ENCODE results near the gene SEL1L3. TPM values are rescaled to one million over a fixed set of nuclear protein-coding genes. Genes with fewer than 3 reads are reported as not detected.

Gene SEL1L3
- total and polyA plus RNA-seq, 2 donors (not counting 3 experiments of a cell fraction or from before 2014, with no cell fraction given): 53.4 to 122 TPM

- no peaks in the 10 kb centered on the region for H3K9me3 ChIP-seq (replicated peaks; ENCODE audit: control insufficient read depth, insufficient read depth, low read length)
- H3K4me1 ChIP-seq (ENCODE audit: control insufficient read depth, extremely low read depth, insufficient read depth, low read length): no peaks in the 10 kb centered on the region
- H3K27ac ChIP-seq (ENCODE audit: insufficient read depth, low read depth, low read length): no peak overlapping the region
- DNase-seq (ENCODE audit: low read depth, low spot score) (no peak), FAIRE-seq (no peak)
- no peak overlapping the region for H3K4me3 ChIP-seq (replicated peaks in 1 of 3; ENCODE audit: insufficient read depth in 1 of 3, low read depth in 1 of 3, low read length in 3 of 3)
- H3K36me3 ChIP-seq (ENCODE audit: control insufficient read depth in 2 of 2, extremely low read depth in 1 of 2, insufficient read depth in 2 of 2, low read length in 2 of 2): peaks cover 2 to 22% of the 10 kb centered on the region in 2 experiments
- CTCF ChIA-PET: interaction anchor here (1.1 kb wide), 1 partner anchor 364 kb away, joined by 3 read pairs; no protein-coding TSS in a partner anchor
- no peaks in the 10 kb centered on the region for H4K20me1 ChIP-seq (replicated peaks; ENCODE audit: control insufficient read depth, extremely low read depth, insufficient read depth, low read length)
- no peak overlapping the region for H3K4me2 ChIP-seq (ENCODE audit: insufficient read depth, low read length)
- TF ChIP-seq POLR2AphosphoS5 (IDR thresholded peaks at IDR 0.05; ENCODE audit: insufficient read depth, low read depth, low read length): no peak
- TF ChIP-seq MAX (IDR thresholded peaks at IDR 0.05; ENCODE audit: insufficient read depth, insufficient read length): no peak
- no peak for TF ChIP-seq EZH2 (IDR thresholded peaks at IDR 0.05; ENCODE audit: borderline replicate concordance, low read depth, low read length, severe bottlenecking)
- TF ChIP-seq FOS (IDR thresholded peaks at IDR 0.05; ENCODE audit: borderline replicate concordance, insufficient read depth, low read length): no peak
- no peak for TF ChIP-seq GATA2 (IDR thresholded peaks at IDR 0.05; ENCODE audit: insufficient read depth, insufficient read length, low read depth, low read length)
- TF ChIP-seq MYC (IDR thresholded peaks at IDR 0.05; ENCODE audit: low read depth, low read length): no peak
- no peak for TF ChIP-seq JUN (IDR thresholded peaks at IDR 0.05; ENCODE audit: borderline replicate concordance, insufficient read depth, insufficient read length, low read depth)
- TF ChIP-seq POLR2A (IDR thresholded peaks at IDR 0.05; ENCODE audit: low read depth, low read length): no peak
- TF ChIP-seq CTCF (IDR thresholded peaks at IDR 0.05; ENCODE audit: extremely low read depth in 1 of 2, insufficient read depth in 1 of 2, low read depth in 1 of 2, low read length in 2 of 2): no peak
- intact Hi-C loops (cut with micrococcal nuclease): no loop called here
- H3K9ac ChIP-seq (replicated peaks; ENCODE audit: extremely low read depth, insufficient read depth, low read length): no peak overlapping the region
- H3K9me1 ChIP-seq (replicated peaks; ENCODE audit: control insufficient read depth, extremely low read depth, insufficient read depth, low read length): no peaks in the 10 kb centered on the region
- no peak overlapping the region for H2AFZ ChIP-seq (ENCODE audit: low read depth, low read length)
- POLR2A ChIA-PET: no interaction called here
- no peaks in the 10 kb centered on the region for H3K79me2 ChIP-seq (ENCODE audit: control insufficient read depth, insufficient read depth, low read length)
- no TSS peak for BruUV-seq (replicated peaks)
- no peaks in the 10 kb centered on the region for H3K27me3 ChIP-seq (ENCODE audit: control insufficient read depth in 2 of 2, insufficient read depth in 2 of 2, low read length in 2 of 2)
- dilution Hi-C loops (cut with MboI; ENCODE audit: extremely low pct_ligation_motif_present, low sequenced_read_pairs): no loop called here
Observed at GRCh38 chr4:25803720-25804225, 59.0 kb downstream of the SEL1L3 start.

Measured in endothelial cell of umbilical vein (primary cell).